Stimulated activated CD4-positive, alpha-beta T cell treated with anti-CD3 and anti-CD28 coated beads, Interleukin-4, amount 100 ng/mL, for 4 hours (primary cell): ENCODE data around the gene SDK2.
"Not testable (repeated sequence)": the region's sequence is repeated elsewhere in the genome, so short reads cannot be mapped to it uniquely, and the experiment has no call there.

Experiments used
- DNase-seq, 2 experiments: peaks; one replicate each; pipeline ENCODE4 v3.0.0-alpha.2; 2020

Gene SDK2

GRCh38 chr17:73474370-73474988 is 169.8 kb downstream of the SDK2 start:
- DNase-seq, result peak in 1 of 2 experiments; percentile 3

GRCh38 chr17:73472715-73473114 is 171.5 kb downstream of the SDK2 start:
- not testable (repeated sequence) for DNase-seq

- DNase-seq, result no peak
Measured at GRCh38 chr17:73471924-73472323, 172.3 kb downstream of the SDK2 start.

- DNase-seq, result no peak
Measured at GRCh38 chr17:73470316-73470826, 173.9 kb downstream of the SDK2 start.

- DNase-seq, result no peak
Measured at GRCh38 chr17:73469311-73469710, 174.9 kb downstream of the SDK2 start.

GRCh38 chr17:73468221-73468620 is 176.0 kb downstream of the SDK2 start:
- DNase-seq, result no peak

- no peak for DNase-seq
Measured at GRCh38 chr17:73467651-73468050, 176.6 kb downstream of the SDK2 start.

- no peak for DNase-seq
Measured at GRCh38 chr17:73466704-73467433, 177.4 kb downstream of the SDK2 start.

- no peak for DNase-seq
Measured at GRCh38 chr17:73465953-73466230, 178.4 kb downstream of the SDK2 start.

GRCh38 chr17:73465130-73465952 is 178.9 kb downstream of the SDK2 start:
- no peak for DNase-seq

GRCh38 chr17:73464447-73464846 is 179.8 kb downstream of the SDK2 start:
- no peak for DNase-seq

GRCh38 chr17:73463821-73464220 is 180.4 kb downstream of the SDK2 start:
- DNase-seq, result no peak

- DNase-seq, result no peak
Measured at GRCh38 chr17:73462823-73463222, 181.4 kb downstream of the SDK2 start.

GRCh38 chr17:73459980-73460379 is 184.3 kb downstream of the SDK2 start:
- DNase-seq, result no peak

- DNase-seq, result no peak
Measured at GRCh38 chr17:73455767-73456166, 188.5 kb downstream of the SDK2 start.

GRCh38 chr17:73455050-73455687 is 189.1 kb downstream of the SDK2 start:
- DNase-seq, result no peak

- DNase-seq, result not testable (repeated sequence)
Measured at GRCh38 chr17:73453494-73453893, 190.8 kb downstream of the SDK2 start.

- DNase-seq, result no peak
Measured at GRCh38 chr17:73453090-73453489, 191.2 kb downstream of the SDK2 start.

- DNase-seq, result no peak
Measured at GRCh38 chr17:73452009-73452408, 192.2 kb downstream of the SDK2 start.

GRCh38 chr17:73447319-73447718 is 196.9 kb downstream of the SDK2 start:
- DNase-seq, result no peak

- DNase-seq, result no peak
Measured at GRCh38 chr17:73446617-73447016, 197.6 kb downstream of the SDK2 start.

- no peak for DNase-seq
Measured at GRCh38 chr17:73445466-73445865, 198.8 kb downstream of the SDK2 start.

GRCh38 chr17:73444021-73444420 is 200.2 kb downstream of the SDK2 start:
- DNase-seq, result no peak
